ENCODE measurements around the gene FAAP20. TPM values are rescaled to one million over a fixed set of nuclear protein-coding genes. Genes with fewer than 3 reads are reported as not detected.

FAAP20 gene
- total RNA-seq, 1 donor from 2014 or later, result 50.6 TPM

GRCh38 chr1:2180297-2181245 is 14.0 kb downstream of the FAAP20 start:
- DNase-seq (ENCODE audit: low read depth), result no peak
- no peak overlapping the region for H3K4me3 ChIP-seq (ENCODE audit: low read depth, low read length)
- TF ChIP-seq, protein P1, sequence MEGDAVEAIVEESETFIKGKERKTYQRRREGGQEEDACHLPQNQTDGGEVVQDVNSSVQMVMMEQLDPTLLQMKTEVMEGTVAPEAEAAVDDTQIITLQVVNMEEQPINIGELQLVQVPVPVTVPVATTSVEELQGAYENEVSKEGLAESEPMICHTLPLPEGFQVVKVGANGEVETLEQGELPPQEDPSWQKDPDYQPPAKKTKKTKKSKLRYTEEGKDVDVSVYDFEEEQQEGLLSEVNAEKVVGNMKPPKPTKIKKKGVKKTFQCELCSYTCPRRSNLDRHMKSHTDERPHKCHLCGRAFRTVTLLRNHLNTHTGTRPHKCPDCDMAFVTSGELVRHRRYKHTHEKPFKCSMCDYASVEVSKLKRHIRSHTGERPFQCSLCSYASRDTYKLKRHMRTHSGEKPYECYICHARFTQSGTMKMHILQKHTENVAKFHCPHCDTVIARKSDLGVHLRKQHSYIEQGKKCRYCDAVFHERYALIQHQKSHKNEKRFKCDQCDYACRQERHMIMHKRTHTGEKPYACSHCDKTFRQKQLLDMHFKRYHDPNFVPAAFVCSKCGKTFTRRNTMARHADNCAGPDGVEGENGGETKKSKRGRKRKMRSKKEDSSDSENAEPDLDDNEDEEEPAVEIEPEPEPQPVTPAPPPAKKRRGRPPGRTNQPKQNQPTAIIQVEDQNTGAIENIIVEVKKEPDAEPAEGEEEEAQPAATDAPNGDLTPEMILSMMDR (IDR thresholded peaks at IDR 0.05; ENCODE audit: insufficient read depth, low read length, poor library complexity, severe bottlenecking), result no peak

DNA sequence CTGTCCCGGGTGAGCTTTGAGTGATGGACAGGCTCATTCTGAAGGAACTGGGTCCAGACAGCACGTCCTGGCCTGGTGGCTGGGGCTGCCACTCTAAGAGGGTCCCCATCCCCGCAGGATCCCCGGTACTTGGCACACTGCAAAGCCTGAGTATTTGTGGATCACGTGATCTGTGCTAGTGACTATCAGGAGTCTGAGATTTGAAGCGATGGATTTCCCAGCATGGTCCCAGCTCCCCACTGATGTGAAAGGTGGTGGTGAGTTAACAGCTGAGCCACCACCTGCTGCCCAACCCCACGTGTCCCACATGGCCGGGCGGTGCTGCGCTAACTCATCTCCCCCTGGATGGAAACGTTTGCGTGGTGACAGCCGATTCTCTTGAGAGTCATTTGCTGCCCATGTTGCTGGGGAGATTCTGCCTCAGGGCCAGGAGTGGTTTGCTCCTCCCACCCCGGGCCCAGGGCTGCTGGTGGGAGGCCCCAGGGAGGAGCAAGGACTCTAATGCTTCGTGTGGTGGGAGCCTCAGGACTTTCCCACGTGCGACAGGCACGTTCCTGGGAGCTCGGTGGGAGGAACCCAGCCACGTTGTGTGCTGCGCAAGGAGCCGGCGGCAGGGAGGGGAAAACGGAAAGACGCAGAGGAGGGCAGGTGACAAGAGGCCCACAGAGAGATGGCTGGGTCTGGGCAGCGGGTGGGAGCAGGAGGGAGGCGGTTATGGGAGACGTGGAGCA is 15.1 kb downstream of the FAAP20 start:
- no peak for DNase-seq (ENCODE audit: low read depth)
- H3K4me3 ChIP-seq (ENCODE audit: low read depth, low read length), result no peak overlapping the region
- TF ChIP-seq, protein P1 (IDR thresholded peaks at IDR 0.05; ENCODE audit: insufficient read depth, low read length, poor library complexity, severe bottlenecking), result no peak
- H3K36me3 ChIP-seq (ENCODE audit: control insufficient read depth, insufficient read depth, low read length), result peaks cover 2% of the 10 kb centered on the region
- H3K27me3 ChIP-seq (ENCODE audit: control insufficient read depth, insufficient read depth, low read length), result no peaks in the 10 kb centered on the region

More at GRCh38 chr1:2180297-2181245, 14.0 kb downstream of the FAAP20 start:
- peaks cover 2% of the 10 kb centered on the region for H3K36me3 ChIP-seq (ENCODE audit: control insufficient read depth, insufficient read depth, low read length)
- H3K27me3 ChIP-seq (ENCODE audit: control insufficient read depth, insufficient read depth, low read length), result no peaks in the 10 kb centered on the region

DNA sequence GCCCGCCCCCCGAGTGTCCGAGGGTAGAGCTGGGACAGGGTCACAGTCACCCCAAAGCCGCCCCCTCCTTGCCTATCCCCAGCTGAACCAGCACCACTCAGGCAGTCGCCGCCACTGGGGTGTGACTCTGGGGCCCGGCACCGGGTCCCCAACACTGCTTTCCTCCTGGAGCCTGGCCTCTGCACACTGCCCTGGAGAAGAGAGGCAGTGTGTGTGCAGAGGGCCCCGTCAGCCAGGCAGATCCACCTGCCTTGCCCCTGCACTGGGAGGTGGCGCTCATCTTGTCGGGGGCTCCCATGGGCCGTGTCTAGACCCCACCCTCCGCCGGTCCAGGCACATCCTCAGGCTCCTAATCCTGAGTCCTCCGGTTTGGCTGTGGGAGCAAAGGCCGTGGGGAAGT is 15.7 kb downstream of the FAAP20 start:
- no peak for DNase-seq (ENCODE audit: low read depth)
- Histone ChIP-seq H3K4me3 (ENCODE audit: low read depth, low read length) (no peak overlapping the region), H3K36me3 (ENCODE audit: control insufficient read depth, insufficient read depth, low read length) (peaks cover 2% of the 10 kb centered on the region), H3K27me3 (ENCODE audit: control insufficient read depth, insufficient read depth, low read length) (no peaks in the 10 kb centered on the region)
- TF ChIP-seq, protein P1 (IDR thresholded peaks at IDR 0.05; ENCODE audit: insufficient read depth, low read length, poor library complexity, severe bottlenecking), result no peak

DNA sequence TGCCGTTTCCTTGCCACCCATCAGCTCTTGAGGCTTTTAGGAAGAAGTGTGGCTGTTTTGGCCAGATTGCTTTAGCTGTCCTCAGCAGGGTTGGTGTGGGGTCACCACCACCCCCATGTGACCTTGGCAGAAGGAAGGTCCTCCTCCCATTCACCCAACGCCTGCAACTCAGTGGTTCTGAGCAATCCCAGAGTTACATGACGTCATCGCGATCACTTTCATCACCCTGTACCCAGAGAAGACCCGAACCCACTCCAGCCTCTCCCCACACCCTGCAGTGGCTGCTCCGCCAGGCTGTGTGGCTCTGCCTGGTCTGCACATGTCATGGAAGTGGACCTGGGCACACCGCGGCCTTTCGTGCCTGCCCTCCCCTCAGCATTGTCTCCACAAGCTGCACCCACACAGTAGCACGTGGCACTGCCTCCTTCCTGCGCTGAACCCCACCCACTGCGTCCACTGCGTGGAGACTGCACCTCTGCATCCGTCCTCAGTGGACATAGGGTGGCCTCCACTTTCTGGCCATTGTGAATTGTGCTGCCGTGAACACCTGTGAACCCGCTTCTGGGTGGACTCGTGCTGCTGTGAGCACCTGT is 16.5 kb downstream of the FAAP20 start:
- TF ChIP-seq, protein P1 (IDR thresholded peaks at IDR 0.05; ENCODE audit: insufficient read depth, low read length, poor library complexity, severe bottlenecking), result no peak
- H3K36me3 ChIP-seq (ENCODE audit: control insufficient read depth, insufficient read depth, low read length), result peaks cover 2% of the 10 kb centered on the region
- H3K27me3 ChIP-seq (ENCODE audit: control insufficient read depth, insufficient read depth, low read length), result no peaks in the 10 kb centered on the region
- no peak overlapping the region for H3K4me3 ChIP-seq (ENCODE audit: low read depth, low read length)
- DNase-seq (ENCODE audit: low read depth), result no peak

DNA sequence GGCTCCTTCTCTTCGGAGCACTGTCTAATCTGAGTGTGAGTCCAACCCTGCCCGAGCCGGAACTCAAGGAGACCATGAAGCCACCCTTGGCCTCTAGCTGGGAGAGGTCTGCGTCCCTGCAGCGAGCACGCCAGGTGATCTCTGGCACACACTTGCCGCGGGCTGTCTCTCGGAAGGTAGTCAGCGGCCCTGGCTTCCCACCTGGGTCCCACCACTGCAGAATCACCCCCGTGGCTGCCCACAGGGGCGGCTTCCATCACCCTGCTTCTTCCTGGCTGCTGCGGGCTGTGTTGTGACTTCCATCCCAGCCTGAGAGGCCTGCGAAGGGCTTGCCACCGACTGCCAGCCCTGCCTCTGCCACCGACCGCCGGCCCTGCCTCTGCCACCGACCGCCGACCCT is 17.0 kb downstream of the FAAP20 start:
- TF ChIP-seq, protein P1 (IDR thresholded peaks at IDR 0.05; ENCODE audit: insufficient read depth, low read length, poor library complexity, severe bottlenecking), result no peak
- peaks cover 2% of the 10 kb centered on the region for H3K36me3 ChIP-seq (ENCODE audit: control insufficient read depth, insufficient read depth, low read length)
- no peaks in the 10 kb centered on the region for H3K27me3 ChIP-seq (ENCODE audit: control insufficient read depth, insufficient read depth, low read length)
- no peak for DNase-seq (ENCODE audit: low read depth)
- no peak overlapping the region for H3K4me3 ChIP-seq (ENCODE audit: low read depth, low read length)
